ENCODE results near the gene ANO6.

- TF ChIP-seq RAD21 (IDR thresholded peaks at IDR 0.05; ENCODE audit: low read length) (no peak), RFX5 (IDR thresholded peaks at IDR 0.05; ENCODE audit: low read depth, low read length) (no peak), CTCF (conservative IDR thresholded peaks at IDR 0.05; ENCODE audit: low read depth, low read length) (no peak), POLR2A (IDR thresholded peaks at IDR 0.05; ENCODE audit: low read depth, low read length) (no peak), CHD1 (IDR thresholded peaks at IDR 0.05; ENCODE audit: low read depth, low read length) (no peak), MAZ (IDR thresholded peaks at IDR 0.05; ENCODE audit: borderline replicate concordance, low read depth, low read length) (no peak), SMC3 (IDR thresholded peaks at IDR 0.05; ENCODE audit: low read depth, low read length) (no peak), BHLHE40 (IDR thresholded peaks at IDR 0.05; ENCODE audit: low read depth, low read length) (no peak), MXI1 (IDR thresholded peaks at IDR 0.05; ENCODE audit: borderline replicate concordance, low read depth, low read length) (no peak), ELK1 (IDR thresholded peaks at IDR 0.05; ENCODE audit: borderline replicate concordance, low read depth, low read length) (no peak), MAFK (IDR thresholded peaks at IDR 0.05; ENCODE audit: low read depth, low read length) (no peak), CEBPB (IDR thresholded peaks at IDR 0.05; ENCODE audit: low read depth, low read length) (no peak)
- TF ChIP-seq, protein P1, sequence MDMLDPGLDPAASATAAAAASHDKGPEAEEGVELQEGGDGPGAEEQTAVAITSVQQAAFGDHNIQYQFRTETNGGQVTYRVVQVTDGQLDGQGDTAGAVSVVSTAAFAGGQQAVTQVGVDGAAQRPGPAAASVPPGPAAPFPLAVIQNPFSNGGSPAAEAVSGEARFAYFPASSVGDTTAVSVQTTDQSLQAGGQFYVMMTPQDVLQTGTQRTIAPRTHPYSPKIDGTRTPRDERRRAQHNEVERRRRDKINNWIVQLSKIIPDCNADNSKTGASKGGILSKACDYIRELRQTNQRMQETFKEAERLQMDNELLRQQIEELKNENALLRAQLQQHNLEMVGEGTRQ (IDR thresholded peaks at IDR 0.05; ENCODE audit: low read depth, low read length), result no peak
Measured at GRCh38 chr12:45468751-45469615, 253.1 kb downstream of the ANO6 start.

Data from IMR-90 (cell line).